NCI-H187 (cell line): ENCODE measurements around the gene NT5DC4.

Source experiments
- DNase-seq, 2 experiments: peaks; one replicate each; lab custom pipeline; 2025; lab: John Stamatoyannopoulos, UW

Gene NT5DC4

DNA sequence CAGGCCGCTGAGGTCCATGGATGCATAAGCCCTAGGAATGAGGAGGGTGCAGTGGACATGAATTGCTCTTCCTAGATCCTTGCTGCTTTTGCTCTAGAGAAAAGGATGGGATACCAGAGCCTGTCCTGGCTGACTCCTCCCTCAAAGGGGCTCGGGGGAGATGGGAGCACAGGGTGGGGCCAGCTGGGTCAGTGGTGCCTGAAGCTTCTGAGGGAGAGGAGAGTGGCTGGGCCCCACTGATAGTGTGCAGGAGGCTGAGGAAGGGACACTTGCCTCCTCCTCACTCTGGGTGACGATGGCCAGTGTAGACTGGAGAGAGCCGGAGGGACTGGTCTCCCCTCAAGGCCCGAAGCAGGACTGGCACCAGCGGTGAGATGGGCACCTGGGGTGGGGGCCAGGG is at the start of gene NT5DC4:
TSS of gene NT5DC4 (plus strand) at position 236 of the 400 bp plus-strand sequence. CDS start at position 296, 60 bp downstream.
- no peak for DNase-seq

DNA sequence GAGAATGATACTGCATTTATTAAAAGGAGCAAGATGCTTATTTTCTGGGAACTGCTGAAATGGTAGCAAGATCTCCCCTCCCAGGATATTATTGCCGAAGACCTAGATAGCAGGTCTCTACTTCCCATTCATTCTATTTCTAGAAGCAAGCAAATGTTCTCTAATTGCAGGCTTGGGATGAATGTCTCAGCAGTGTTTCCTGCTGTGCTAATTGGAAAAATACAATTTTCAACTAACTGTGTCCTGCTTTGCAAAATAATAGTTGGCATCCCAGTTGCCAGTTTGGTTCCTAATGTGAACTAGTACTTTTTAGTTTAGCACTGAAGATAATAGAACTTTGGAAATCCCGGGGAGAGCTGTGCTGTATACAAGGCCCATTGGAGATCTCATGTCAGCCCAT is 49.0 kb upstream of the NT5DC4 start:
- DNase-seq, result no peak

DNA sequence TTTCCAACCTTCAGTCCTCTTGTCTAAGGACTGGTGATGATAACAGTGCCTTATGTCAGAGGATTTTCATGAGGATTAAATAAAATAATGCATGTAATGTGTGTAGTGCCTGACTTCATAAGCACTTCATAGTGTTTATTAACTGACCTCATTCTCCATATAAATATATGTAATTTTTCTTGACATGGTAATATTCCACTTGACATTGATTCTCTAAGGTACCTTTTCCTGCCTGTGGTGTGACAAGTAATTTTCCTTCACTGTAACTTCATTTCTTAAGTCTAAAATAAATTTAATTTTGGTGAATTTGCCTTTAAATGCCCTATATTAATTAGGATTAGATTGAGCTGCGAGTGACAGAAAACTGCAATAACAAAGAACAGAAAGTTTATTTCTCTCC is 47.8 kb upstream of the NT5DC4 start:
- DNase-seq, result no peak

DNA sequence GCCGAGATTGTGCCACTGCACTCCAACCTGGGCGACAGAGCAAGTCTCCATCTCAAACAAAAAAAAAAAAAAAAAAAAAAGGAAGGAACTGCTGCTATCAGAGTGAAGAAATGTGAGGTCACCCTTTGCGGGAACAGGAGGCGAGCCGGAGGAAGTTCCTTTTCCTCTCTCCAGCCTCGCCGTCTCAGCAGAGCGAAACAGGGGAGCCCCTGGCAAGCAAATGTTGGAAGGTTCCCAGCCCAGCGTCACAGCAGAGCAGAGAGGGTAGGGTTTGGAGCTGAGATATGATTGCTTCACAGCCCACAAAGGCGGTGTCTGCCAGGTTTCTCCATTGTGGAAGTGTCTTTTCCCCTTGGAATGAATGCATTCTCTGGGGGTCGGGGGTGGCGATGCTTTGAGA is 46.6 kb upstream of the NT5DC4 start:
- DNase-seq, result no peak

DNA sequence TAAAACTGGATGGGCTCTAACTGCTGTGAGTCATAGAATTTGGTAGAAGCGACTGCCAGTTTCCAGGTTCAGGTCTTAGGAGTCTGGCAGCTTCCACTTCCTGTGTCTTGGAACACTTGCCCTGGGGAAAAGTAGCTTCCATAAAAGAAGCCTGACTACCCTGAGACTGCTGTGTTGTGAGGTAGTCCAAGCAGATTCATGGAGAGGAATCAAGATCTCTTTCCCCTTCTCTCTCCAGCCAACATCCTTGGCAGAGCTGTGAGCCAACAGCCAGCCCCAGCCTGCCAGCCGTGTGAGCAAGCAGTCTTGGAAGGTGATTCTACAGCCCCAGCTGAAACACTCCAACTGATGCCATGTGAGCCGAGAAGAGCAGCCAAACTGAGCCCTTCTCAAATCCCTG is 41.3 kb upstream of the NT5DC4 start:
- DNase-seq, result no peak

DNA sequence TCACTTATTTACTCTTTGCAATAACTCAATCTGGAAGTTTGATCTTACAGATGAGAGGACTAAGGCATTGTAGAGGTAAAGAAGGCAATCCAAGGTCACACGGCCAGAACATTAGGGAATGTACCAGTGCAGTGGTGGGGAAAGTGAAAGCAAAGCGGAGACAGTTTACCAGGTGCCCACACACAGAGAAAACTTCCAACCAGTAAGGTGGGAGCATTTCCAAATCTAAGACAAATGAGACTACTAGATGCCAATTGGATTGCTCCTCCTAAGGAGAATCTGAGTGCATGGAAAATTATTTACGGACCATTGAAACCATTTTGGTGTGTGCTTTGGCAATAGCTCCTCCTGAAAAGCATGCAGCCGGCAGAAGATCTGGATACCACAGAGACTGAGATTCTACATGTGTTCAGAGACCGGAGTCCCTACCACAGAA is 40.1 kb upstream of the NT5DC4 start:
- DNase-seq, result no peak

DNA sequence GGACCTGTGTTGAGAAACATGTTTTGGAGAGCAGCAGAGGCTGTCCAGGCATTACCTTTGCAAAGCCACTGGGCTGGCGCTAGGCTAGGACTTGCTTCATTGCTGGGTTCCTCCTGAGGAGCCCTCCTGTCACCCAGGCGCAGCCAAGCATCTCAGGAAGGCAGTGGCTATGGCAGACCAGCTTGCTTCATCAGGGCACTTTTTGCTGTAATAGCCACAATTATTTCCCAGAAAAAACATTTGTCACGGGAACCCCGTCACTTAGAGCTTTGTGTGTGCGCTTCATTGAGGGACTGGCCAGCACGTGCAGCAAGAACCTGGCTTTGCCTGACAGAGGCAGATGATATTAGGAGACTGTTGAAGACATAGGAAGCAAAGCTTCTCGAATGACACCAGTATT is 38.7 kb upstream of the NT5DC4 start:
- DNase-seq, result no peak

DNA sequence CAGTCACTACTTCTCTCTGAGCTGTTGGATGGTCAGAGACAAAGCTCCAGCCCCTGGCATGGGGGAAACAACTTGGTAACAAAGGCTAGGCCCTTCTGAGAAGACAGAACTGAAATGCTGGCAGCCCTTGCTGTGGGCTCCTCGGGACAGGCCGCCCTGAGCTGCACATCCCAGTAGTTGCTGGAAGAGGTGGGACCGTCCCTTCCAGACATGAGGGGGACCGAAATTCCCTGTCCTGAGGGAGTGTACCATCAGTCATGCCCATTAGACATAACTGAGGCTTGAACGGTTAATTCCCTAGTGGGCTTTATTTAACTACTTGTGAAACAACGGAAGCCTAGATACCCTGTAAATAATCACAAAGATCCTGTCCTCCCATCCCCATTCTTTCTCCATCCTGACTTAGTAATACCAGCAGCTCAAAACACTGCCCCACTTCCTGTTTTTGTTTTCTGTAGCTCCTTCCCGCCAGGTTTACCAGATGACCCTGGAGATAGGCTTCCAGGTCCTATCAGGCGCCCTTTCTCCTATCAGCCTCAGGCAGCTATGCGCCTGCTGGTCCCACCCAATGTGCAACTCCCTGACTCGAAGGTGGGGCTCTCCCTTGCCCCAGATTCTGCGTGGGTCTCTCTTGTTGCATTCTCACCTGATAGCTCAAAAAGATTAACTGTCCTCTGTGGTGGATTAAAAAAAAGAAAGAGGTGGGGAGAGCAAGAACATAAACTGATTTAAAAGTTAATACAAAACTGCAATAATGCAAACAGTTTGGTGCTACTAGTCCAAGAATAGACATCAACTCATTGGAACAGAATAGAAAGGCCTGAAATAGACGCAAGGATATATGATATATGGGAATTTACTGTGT is 37.0 kb upstream of the NT5DC4 start:
- no peak for DNase-seq

DNA sequence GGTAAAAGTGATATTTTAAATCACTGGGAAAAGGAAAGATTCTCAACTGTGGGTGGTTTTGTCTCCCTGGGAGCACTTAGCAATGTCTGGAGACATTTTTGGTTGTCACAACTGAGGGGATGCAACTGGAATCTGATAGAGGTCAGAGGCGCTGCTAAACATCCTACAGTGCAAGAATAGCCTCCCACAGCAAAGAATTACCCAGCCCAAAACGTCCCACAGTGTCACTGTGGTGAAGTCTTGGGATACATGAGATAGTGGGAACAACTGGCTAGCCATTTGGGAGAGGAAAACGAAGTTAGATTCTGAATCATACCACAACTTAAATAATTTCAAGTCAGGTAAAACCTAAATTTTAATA is 36.4 kb upstream of the NT5DC4 start:
- DNase-seq, result no peak

DNA sequence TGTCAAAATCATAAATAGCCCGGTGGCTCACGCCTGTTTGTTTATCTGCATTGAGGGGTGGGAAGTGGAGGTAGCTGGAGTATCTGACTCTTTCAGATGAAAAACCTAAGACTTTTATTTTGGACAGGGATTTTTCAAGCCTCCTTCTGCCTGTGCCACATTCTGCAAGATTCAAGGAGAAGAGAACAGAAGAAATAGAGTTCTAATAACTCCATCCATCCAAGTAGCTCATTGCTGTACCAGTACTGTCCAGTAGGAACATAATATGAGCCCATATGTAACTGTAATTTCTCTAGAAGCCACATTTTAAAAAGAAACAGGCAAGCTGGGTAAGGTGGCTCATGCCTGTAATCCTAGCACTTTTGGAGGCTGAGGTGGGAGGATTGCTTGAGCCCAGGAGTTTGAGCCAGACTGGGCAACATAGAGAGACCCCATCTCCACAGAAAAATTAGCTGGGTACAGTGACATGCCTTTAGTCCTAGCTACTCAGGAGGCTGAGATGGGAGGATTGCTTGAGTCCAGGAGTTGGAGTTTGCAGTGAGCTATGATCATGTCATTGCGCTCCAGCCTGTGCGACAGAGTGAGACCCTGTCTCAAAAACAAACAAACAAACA is 35.4 kb upstream of the NT5DC4 start:
- DNase-seq, result no peak

DNA sequence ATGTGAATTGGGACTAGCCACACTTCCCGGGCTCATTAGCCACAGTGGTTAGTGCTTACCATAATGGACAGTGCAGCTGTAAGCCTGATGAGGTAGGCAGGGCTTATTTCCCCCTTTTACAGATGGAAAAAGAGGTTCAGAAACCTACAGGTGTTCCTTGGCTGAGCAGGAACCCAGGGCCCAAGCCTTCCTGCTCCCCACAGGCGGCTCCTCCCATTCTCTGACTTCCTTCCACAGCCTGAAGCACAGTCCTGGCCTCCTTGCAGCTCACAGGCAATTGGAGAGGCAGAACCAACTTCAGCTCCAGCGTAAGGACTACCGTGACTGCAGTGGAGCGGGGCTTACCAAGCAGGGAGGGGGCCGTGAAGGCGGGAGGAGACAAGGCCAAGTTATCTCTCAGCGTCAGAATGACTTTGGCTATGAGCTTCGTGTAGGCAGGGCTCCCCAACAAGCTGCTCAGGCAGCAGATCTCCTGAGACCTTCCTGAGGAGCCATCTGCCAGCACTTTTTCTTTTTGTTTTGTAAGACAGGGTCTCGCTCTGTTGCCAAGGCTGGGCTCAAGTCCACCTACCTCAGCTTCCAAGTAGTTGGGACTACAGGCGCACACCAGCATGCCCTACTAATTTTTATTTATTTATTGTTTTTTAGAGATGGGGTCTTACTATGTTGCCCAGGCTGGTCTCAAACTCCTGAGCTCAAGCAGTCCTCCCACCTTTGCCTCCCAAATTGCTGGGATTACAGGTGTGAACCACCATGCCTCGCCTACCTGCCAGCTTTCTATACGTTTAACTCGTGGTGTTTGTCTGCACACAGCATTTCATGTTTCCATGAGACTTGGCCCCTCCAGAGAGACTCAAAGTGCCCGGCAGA is 34.2 kb upstream of the NT5DC4 start:
- DNase-seq, result no peak

DNA sequence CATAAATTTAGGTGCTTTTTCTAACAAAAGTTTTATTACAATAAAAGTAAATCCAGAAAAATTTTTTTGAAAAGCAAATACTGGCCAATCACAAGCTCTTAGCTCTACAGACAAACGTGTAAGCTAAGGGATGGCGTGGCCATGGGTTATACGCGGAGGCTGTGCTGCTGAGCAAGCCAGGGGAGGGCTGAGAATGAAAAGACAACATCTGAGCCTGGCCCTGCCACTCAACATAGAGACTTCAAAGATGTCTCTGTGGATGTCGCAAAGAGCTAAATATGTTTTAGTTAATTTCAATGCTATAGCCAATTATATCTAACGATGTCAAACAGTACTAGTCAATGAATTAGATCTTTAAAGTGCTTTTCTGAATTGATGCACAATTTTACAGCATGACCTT is 33.3 kb upstream of the NT5DC4 start:
- DNase-seq, result no peak

DNA sequence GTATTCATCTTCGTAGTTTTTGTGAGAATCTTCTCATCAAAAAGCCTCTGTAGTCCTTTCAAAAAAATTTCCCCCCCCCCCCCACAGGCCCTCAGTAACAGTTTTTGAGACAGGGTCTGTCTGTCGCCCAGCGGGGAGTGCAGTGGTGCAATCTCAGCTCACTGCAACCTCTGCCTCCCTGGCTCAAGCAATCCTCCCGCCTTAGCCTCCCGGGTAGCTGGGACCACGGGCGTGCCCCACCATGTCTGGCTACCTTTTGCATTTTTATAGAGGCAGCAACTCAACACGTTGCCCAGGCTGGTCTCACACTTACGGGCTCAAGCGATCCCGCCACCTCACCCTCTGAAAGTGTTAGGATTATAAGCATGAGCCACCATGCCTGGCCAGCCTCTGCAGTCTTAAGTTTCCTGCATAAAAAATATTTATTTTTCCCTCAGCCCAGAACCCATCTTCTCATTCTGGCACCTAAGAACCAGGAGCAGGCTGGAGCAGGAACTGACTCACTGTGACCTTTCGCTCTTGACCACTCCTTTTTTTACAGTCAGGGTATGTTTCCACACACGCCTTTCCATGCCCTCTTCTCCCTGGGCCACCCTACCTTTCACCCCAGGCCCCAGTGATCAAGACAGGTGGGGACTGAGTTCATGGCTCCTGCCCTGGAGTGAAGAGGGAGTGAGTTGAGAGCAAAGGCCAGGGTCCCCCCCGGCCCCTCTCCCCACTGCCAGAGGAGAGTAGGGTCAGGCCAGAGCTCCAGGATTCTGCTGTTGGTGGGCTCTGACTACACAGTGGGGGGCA is 32.5 kb upstream of the NT5DC4 start:
- no peak for DNase-seq

DNA sequence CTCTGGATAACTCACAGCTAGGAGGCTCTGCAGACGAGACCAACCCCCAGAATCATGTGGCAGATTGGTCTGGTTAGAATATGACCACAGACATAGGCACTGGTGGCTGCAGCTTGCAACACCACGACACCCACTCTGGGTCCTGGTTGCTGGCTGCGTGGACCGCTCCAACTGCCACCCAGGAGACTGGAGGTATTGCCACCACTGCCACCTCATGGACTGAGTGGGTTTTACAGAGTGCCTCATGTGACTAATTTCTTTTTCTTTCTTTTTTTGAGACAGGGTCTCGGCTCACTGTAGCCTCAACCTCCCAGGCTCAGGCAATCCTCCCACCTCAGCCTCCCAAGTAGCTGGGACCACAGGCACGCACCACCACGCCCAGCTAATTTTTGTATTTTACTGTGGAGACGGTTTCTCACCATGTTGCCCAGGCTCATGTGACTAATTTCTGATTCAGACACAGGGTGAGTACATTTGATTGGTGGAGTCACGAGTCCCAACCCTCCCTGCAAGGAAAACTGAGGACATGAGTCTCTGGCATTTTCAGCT is 29.9 kb upstream of the NT5DC4 start:
- DNase-seq, result no peak

DNA sequence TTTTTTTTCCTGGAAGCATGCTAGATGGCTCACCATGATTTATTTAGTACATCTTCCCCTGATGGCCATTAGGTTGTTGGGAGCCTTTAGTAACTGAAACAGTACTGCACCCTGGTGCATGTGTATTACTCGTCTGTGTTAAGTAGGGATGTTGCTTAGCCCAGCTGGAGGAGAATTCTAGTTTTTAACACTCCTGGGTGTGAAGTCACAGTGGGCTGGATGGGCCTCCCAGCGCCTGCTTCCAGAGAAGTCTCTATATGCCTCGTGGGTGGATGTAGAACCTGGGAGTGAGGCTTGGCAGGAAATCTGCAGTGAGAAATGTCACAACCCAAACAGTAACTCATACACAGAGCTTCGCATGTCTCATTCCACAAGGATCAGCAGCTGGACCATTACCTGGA is 28.9 kb upstream of the NT5DC4 start:
- no peak for DNase-seq

DNA sequence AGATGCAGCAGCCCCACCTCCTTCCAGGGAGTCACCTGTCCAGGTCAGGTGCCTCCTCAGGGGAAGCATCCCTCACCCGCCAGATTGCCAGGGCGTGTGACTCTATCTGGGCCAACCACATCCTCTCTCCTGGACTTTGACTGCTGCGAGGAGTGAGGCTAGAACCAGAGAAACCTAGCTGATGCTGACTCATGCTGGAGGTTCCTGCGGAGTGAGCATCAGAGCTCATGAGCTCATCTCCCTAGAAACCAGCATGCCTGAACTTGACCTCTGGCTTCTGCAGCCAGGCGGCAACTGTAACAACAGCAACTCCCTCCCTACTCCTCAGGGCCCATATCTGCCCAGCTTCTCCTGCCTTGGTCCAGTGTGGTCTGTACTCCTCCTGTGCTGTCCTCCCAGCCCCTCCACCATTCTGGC is 28.3 kb upstream of the NT5DC4 start:
- DNase-seq, result no peak

DNA sequence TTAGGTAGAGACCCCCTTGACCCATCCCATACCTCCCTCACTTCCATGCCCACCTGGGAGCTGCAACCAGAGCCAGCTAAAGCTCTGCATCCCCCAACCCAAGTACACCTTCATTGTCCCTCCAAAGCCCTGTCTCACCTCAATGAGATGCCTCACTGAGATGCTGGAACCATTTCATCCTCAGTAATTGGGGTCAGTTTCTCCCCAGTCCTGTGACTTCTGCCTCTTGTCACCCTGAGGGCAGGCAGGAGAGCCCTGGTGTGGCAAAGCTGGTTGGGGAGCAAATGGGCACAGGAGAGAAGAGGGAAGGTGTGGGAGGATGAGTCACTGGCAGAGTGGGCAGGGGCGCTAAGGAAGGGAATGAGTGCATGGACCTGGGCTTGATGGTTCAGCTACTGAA is 27.9 kb upstream of the NT5DC4 start:
- DNase-seq, result no peak

DNA sequence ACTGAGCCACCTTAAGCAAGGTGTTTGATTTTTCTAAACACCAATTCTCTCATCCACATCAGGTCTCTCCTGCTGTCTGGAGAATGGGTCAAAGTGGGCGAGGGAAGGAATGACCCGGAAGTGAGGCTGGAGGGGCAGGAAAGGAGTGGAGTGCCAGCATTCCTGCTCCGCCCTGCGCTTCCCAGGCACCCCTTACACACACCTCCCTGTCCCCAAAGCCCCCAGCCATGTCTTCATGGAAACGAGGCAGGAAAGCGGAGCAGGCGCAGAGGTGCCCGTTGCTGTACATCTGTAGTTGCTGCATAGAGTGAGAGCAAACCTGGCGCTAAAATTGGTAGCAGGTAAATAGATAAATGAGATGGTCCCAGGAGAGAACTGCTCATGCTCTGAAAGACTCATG is 27.2 kb upstream of the NT5DC4 start:
- no peak for DNase-seq

DNA sequence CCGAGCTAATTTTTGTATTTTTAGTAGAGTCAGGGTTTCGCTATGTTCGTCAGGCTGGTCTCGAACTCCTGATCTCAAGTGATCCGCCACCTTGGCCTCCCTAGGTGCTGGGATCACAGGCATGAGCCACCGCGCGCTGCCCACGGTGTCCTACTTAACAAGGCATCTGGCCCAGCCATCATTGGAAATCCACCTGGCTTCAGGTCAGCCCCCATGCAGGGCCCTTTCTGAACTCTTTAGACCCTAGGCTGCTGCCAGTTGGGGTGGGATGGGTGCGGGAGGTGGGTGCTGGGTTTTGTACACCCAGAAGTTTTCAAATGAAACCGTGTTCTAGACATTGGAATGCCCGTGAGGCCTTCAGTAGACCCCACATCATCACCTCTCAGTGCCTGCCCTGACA is 26.6 kb upstream of the NT5DC4 start:
- no peak for DNase-seq

DNA sequence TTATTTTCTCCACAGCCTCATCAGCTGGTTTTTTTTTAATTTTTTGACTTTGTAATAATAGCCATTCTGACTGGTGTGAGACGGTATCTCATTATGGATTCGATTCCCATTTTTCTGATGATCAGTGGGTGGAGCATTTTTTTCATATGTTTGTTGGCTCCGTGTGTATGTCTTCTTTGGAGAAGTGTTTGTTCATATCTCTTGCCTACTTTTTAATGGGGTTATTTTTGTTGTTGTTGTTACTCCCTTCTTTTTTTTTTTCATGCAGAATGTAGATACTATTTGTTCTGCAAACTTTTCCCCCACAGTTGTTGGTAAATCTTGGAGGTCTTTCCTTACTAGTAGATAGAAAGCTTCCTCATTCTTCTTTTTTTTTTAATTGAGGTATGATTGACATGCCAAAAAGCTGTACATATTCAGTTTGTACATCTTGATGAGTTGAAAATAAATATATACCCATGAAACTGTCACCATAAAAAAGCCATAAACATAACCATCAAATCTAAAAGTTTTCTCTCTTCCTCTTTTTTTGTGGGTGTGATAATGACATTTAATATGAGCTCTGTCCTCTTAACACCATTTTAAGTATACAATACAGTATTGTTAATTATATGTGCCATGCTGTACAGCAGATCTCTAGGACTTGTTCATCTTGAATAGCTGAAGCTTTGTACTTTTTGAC is 21.8 kb upstream of the NT5DC4 start:
- DNase-seq, result no peak
